Body of pancreas (tissue), 4 donors: ENCODE results near the gene HDAC7. TPM values are rescaled to one million over a fixed set of nuclear protein-coding genes. Genes with fewer than 3 reads are reported as not detected.

Experiments used
- ATAC-seq: fragments of 150-250 bp; one replicate; pipeline ENCODE4 v1.9.1; 2016
- DNase-seq, 4 donors: peaks; one replicate each; pipeline ENCODE4 v3.0.0-alpha.2; 2019
- H3K27ac ChIP-seq, 4 donors: fragments of 200-600 bp; sonication (generic); 1 replicate in 3 of 4; 2 replicates in 1 of 4; pipeline versions ENCODE4 v1.5.1 to v1.6.1; 2016 to 2019; ENCODE audit warnings: mild to moderate bottlenecking in 1 of 4, mixed read lengths in 1 of 4, moderate library complexity in 1 of 4
- H3K27me3 ChIP-seq, 2 donors: fragments of 200-600 bp; sonication (generic); one replicate each; pipeline ENCODE4 v1.6.0; 2016; ENCODE audit warnings: mild to moderate bottlenecking in 1 of 2
- H3K36me3 ChIP-seq, 2 donors: fragments of 200-600 bp; sonication (generic); replicated peaks in 1 of 2; 2 replicates each; pipeline ENCODE4 v1.5.1; 2016; ENCODE audit warnings: low read depth in 2 of 2; ENCODE audit not compliant: insufficient read depth in 1 of 2
- H3K4me1 ChIP-seq: fragments of 200-600 bp; sonication (generic); one replicate; pipeline ENCODE4 v1.6.0; 2016
- H3K4me3 ChIP-seq, 2 donors: fragments of 200-600 bp; sonication (generic); 1 replicate in 1 of 2; 2 replicates in 1 of 2; pipeline ENCODE4 v1.5.1; 2016 to 2019
- H3K9me3 ChIP-seq, 3 donors: fragments of 200-600 bp; sonication (generic); 1 replicate in 2 of 3; 2 replicates in 1 of 3; pipeline ENCODE4 v1.5.1; 2016
- POLR2A ChIP-seq, 3 donors: fragments of 450-650 bp; IDR thresholded peaks; one replicate each; pipeline ENCODE4 v1.6.1; 2016; ENCODE audit warnings: antibody characterized with exemption in 3 of 3, mild to moderate bottlenecking in 2 of 3
- WGBS, 2 donors: methylation state at CpG; one replicate each; pipeline ENCODE4 v1.1.5; 2017; 5-methylcytosine and 5-hydroxymethylcytosine counted together
- intact Hi-C: fragments of 100-400 bp; cut with DNase I; formaldehyde crosslinking; loops from one replicate; pipeline ENCODE4 v1.15.1; 2023
- total RNA-seq, 2 donors: library from RNA; depleted of rRNA; stranded (reverse); fragments of >200 nt; gene quantifications; one replicate each; pipeline ENCODE4 v1.1.0, GENCODE V29; 2016
- TF ChIP-seq, protein P1 (sequence below), 7 experiments: fragments of 450-650 bp in 4 of 7; fragments of 200-600 bp in 3 of 7; sonication (generic) in 3 of 7; IDR thresholded peaks; one replicate each; pipeline ENCODE4 v1.5.1; 2016 to 2019; ENCODE audit warnings: antibody characterized with exemption in 7 of 7

Gene HDAC7
- total RNA-seq, 2 donors from 2014 or later = 26.2 to 26.7 TPM

DNA sequence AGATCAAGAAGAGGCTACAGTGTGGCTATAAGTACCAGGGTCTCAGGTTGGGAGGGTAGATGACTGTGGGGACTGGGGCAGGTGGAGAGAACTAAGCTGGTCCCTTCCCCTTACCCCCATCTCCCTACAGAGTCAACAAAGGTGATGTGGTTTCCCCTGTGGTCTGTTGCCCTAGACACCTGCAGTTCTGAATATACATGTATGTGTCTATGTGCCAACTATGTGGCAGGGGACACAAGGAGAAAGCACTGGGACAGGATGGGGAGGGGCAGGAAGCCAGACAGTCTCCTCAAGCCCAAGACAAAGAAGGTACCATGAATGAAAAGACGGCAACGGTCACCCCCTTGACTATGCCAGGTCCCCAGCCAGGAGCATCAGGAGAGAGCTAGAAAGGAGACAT is 4.5 kb upstream of the HDAC7 start:
- intact Hi-C loops = no loop called here
- no peaks in the 10 kb centered on the region for H3K9me3 ChIP-seq
- peaks cover 39% of the 10 kb centered on the region for H3K4me1 ChIP-seq
- DNase-seq (no peak), ATAC-seq (no peak)
- no peak for TF ChIP-seq POLR2A (IDR thresholded peaks at IDR 0.05)
- TF ChIP-seq, protein P1, sequence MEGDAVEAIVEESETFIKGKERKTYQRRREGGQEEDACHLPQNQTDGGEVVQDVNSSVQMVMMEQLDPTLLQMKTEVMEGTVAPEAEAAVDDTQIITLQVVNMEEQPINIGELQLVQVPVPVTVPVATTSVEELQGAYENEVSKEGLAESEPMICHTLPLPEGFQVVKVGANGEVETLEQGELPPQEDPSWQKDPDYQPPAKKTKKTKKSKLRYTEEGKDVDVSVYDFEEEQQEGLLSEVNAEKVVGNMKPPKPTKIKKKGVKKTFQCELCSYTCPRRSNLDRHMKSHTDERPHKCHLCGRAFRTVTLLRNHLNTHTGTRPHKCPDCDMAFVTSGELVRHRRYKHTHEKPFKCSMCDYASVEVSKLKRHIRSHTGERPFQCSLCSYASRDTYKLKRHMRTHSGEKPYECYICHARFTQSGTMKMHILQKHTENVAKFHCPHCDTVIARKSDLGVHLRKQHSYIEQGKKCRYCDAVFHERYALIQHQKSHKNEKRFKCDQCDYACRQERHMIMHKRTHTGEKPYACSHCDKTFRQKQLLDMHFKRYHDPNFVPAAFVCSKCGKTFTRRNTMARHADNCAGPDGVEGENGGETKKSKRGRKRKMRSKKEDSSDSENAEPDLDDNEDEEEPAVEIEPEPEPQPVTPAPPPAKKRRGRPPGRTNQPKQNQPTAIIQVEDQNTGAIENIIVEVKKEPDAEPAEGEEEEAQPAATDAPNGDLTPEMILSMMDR (IDR thresholded peaks at IDR 0.05) = no peak
- no peaks in the 10 kb centered on the region for H3K27me3 ChIP-seq
- 76 to 81% methylated on average over 2 of the region's 2 CpGs for WGBS, 2 donors
- no peak overlapping the region for H3K4me3 ChIP-seq
- H3K36me3 ChIP-seq = no peaks in the 10 kb centered on the region
- peak overlapping the region; percentile 8 to 73 (median 42) for H3K27ac ChIP-seq

DNA sequence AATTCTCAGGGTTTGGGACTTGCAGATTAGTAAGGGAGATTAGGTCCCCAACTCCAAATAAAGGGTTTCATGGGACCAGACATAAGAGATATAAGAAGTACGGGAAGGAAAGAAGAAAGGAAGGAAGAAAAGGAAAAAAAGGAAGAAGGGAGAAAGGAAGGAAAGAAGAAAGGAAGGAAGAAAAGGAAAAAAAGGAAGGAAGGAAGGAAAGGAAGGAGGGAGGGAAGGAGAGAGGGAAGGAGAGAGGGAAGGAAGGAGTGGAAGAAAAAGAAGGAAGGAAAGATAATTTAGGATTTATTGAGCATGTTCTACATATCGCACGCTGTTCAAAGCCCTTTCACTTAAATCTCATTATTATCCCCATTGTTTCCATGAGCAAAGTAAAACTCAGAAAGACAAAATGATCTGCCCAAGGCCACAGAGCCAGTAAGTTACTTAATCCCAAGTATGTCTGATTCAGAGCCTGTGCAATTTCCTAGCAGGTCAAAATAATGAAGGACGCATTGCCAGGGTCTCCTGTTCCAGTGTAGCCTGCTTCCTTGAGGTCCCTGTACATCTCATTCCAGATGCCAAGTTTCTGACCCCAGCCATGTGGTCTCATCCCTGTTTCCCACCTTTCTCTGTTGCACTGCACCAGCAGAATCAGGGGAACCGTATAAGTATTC is 3.9 kb upstream of the HDAC7 start:
- Histone ChIP-seq H3K4me3 (no peak overlapping the region), H3K9me3 (no peaks in the 10 kb centered on the region), H3K4me1 (peaks cover 41% of the 10 kb centered on the region), H3K27me3 (no peaks in the 10 kb centered on the region), H3K36me3 (no peaks in the 10 kb centered on the region), H3K27ac (peak overlapping the region; percentile 8 to 73 (median 42))
- DNase-seq (no peak), ATAC-seq (no peak)
- intact Hi-C loops = no loop called here
- WGBS, 2 donors = 81 to 88% methylated on average over 5 of the region's 5 CpGs
- no peak for TF ChIP-seq POLR2A (IDR thresholded peaks at IDR 0.05)
- TF ChIP-seq, protein P1 (IDR thresholded peaks at IDR 0.05) = no peak

DNA sequence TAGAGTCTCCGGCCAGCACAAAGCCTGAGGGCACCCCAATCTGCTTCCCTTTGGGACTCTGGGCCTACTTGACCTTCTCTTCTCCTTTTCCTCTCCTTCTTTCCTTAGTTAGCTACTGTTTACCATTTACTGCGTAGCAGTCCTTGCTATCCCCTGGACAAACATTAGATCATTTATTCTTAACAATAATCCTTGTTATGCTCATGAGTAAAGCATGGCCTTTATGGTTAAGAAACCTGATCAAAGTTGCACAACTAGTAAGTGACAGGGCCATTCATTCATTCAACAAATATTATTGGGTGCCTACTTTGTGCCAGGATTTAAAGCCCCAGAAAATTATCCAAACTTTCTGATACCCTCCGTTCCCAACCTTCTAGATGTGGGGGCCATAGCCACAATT is 3.2 kb upstream of the HDAC7 start:
- DNase-seq (no peak), ATAC-seq (no peak)
- Histone ChIP-seq H3K27ac (peak overlapping the region; percentile 5 to 95 (median 94)), H3K36me3 (no peaks in the 10 kb centered on the region), H3K9me3 (no peaks in the 10 kb centered on the region), H3K4me1 (peaks cover 48% of the 10 kb centered on the region), H3K4me3 (no peak overlapping the region), H3K27me3 (no peaks in the 10 kb centered on the region)
- TF ChIP-seq, protein P1 (IDR thresholded peaks at IDR 0.05) = no peak
- no peak for TF ChIP-seq POLR2A (IDR thresholded peaks at IDR 0.05)
- 77 to 80% methylated on average over 3 of the region's 3 CpGs for WGBS, 2 donors
- intact Hi-C loops = no loop called here

DNA sequence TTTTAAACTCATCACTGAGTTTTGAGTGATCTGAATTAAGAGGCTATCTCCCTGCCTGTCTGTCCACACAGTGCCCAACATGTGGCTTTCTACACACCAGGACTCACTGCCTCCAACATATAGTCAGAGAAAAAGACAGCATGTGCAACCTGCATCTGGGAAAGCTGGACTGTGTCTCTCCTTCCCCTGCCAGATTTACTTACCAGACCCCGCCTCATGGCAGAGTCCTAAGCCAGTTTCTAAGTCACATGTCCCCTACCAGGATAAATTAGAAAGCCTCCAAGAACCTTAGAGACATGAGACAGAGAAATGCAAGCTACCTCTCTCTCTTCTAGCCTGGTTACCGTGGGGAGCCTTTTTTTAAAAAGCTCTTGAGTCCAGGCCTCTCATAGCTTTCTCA is 2.7 kb upstream of the HDAC7 start:
- WGBS, 2 donors = 58 to 84% methylated on average over 2 of the region's 2 CpGs
- Histone ChIP-seq H3K4me3 (no peak overlapping the region), H3K36me3 (no peaks in the 10 kb centered on the region), H3K27me3 (no peaks in the 10 kb centered on the region), H3K9me3 (no peaks in the 10 kb centered on the region), H3K4me1 (peaks cover 53% of the 10 kb centered on the region), H3K27ac (peak overlapping the region; percentile 81 to 95 (median 94))
- TF ChIP-seq POLR2A (IDR thresholded peaks at IDR 0.05) = no peak
- TF ChIP-seq, protein P1 (IDR thresholded peaks at IDR 0.05) = no peak
- ATAC-seq (no peak), DNase-seq (no peak)
- intact Hi-C loops = no loop called here

DNA sequence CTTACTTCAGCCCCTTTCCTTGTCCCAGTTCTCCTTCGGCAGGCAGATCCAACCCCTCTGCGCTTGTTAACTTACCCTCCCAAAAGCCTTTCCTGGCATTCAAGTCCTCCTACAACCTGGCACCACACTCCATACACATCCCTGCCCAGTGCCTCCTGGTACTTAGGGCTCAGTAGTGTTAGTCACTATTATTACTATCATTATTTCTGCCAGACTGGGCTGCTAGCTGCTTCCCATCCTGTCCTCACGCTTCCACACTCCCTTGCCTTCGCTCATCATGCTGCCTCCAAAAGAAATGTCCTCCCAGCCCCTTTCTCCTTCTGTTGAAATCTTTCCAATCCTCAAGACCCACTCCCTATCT is 1.6 kb upstream of the HDAC7 start:
- WGBS, 2 donors = 91 to 96% methylated on average over 4 of the region's 4 CpGs
- no peak for DNase-seq
- peaks cover 57% of the 10 kb centered on the region for H3K4me1 ChIP-seq
- intact Hi-C loops = no loop called here
- H3K9me3 ChIP-seq = no peaks in the 10 kb centered on the region
- ATAC-seq = no peak
- TF ChIP-seq POLR2A (IDR thresholded peaks at IDR 0.05) = no peak
- TF ChIP-seq, protein P1 (IDR thresholded peaks at IDR 0.05) = no peak
- no peaks in the 10 kb centered on the region for H3K27me3 ChIP-seq
- H3K36me3 ChIP-seq = no peaks in the 10 kb centered on the region
- H3K4me3 ChIP-seq = no peak overlapping the region
- peak overlapping the region; percentile 81 to 95 (median 94) for H3K27ac ChIP-seq
